Measurements from ENCODE around the gene CAPZA1. TPM values are rescaled to one million over a fixed set of nuclear protein-coding genes. Genes with fewer than 3 reads are reported as not detected.

CAPZA1 gene
- polyA plus RNA-seq, 1 experiment, result 65.1 TPM

DNA sequence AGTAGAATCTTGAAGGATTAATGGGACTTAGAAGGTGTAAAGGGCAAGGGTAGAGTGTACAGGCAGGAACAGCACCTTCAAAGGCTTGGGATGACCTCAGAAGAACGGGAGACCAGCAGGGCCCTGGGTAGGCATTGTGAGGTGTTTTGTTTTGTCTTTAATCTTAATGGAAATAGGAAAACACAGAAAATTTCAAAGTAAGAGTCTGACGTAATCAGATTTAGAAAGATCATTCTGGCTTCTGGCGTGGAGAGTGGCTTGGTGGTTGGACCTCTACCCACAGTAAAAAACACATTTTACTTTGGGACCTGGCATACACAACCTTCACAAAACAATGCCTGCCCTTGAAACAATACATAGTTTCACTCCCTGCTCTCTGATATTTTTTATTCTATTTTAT, 59.0 kb downstream of the CAPZA1 start:
- TF ChIP-seq, protein P1, sequence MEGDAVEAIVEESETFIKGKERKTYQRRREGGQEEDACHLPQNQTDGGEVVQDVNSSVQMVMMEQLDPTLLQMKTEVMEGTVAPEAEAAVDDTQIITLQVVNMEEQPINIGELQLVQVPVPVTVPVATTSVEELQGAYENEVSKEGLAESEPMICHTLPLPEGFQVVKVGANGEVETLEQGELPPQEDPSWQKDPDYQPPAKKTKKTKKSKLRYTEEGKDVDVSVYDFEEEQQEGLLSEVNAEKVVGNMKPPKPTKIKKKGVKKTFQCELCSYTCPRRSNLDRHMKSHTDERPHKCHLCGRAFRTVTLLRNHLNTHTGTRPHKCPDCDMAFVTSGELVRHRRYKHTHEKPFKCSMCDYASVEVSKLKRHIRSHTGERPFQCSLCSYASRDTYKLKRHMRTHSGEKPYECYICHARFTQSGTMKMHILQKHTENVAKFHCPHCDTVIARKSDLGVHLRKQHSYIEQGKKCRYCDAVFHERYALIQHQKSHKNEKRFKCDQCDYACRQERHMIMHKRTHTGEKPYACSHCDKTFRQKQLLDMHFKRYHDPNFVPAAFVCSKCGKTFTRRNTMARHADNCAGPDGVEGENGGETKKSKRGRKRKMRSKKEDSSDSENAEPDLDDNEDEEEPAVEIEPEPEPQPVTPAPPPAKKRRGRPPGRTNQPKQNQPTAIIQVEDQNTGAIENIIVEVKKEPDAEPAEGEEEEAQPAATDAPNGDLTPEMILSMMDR (IDR thresholded peaks at IDR 0.05; ENCODE audit: insufficient read depth, low read depth, low read length), result no peak
- ChIA-PET CTCF (no interaction called here), POLR2A (no interaction called here)
- no peaks in the 10 kb centered on the region for H3K27me3 ChIP-seq (ENCODE audit: control insufficient read depth, insufficient read depth, low read length)
- DNase-seq (ENCODE audit: low read depth), result no peak
- H3K36me3 ChIP-seq (ENCODE audit: control insufficient read depth, insufficient read depth, low read length), result no peaks in the 10 kb centered on the region
- no peak overlapping the region for H3K4me3 ChIP-seq (ENCODE audit: low read depth, low read length)

DNA sequence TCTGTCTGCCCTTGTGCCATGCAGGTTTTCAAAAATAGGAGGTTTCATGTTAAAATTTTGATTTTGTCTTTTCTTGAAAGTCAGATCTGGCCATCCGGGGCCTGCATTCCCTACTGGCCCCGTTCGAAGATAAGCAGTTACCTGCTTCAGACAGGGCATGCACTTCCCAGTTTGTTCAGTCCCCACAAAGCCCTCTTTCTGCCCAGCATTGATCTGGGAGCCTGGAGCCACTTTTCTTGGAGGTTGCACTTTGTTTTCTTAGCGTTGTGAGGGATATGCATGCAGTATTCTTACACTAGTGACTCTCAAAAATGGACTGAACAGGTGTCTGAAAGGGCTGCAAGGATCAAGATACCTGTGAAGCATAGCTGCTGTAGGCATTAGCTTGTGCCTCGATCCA, 66.3 kb downstream of the CAPZA1 start:
- Histone ChIP-seq H3K27me3 (ENCODE audit: control insufficient read depth, insufficient read depth, low read length) (no peaks in the 10 kb centered on the region), H3K4me3 (ENCODE audit: low read depth, low read length) (no peak overlapping the region), H3K36me3 (ENCODE audit: control insufficient read depth, insufficient read depth, low read length) (peaks cover 7% of the 10 kb centered on the region; the same call in 1 of the 2 replicates)
- TF ChIP-seq, protein P1 (IDR thresholded peaks at IDR 0.05; ENCODE audit: insufficient read depth, low read depth, low read length), result no peak
- ChIA-PET CTCF (interaction anchor here (1.2 to 1.4 kb wide), 2 partner anchors 10 to 12 kb away, joined by 4 to 5 read pairs; partner anchors contain the start of gene MOV10), POLR2A (interaction anchor here (0.5 to 0.6 kb wide), 2 partner anchors 35 to 69 kb away, joined by 3 to 4 read pairs; no protein-coding TSS in a partner anchor)
- no peak for DNase-seq (ENCODE audit: low read depth)

DNA sequence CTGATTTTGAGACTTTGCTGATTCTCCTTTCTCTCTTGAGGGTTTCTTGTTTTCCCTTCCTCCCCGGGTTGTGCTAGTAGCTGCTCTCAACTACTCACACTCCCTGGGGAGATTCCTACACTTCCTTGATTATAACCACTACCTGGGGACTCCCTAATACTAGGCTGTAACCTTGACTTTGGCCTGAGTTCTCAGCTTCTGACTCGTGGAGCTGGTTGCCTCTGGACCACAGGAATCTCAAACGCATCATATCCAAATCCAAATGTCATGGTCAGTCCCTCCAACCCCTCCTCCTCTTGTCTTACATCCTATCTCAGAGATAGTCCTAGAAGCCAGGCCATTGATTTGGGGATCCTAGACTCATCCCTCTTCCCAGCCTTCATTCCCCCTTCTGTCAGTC, 66.8 kb downstream of the CAPZA1 start:
- TF ChIP-seq, protein P1 (IDR thresholded peaks at IDR 0.05; ENCODE audit: insufficient read depth, low read depth, low read length), result no peak
- DNase-seq (ENCODE audit: low read depth), result no peak
- H3K27me3 ChIP-seq (ENCODE audit: control insufficient read depth, insufficient read depth, low read length), result no peaks in the 10 kb centered on the region
- peaks cover 7% of the 10 kb centered on the region for H3K36me3 ChIP-seq (ENCODE audit: control insufficient read depth, insufficient read depth, low read length)
- ChIA-PET POLR2A (interaction anchor here (0.5 kb wide), 1 partner anchor 70 kb away, joined by 3 read pairs; no protein-coding TSS in a partner anchor), CTCF (interaction anchor here (1.2 to 1.4 kb wide), 2 partner anchors 11 to 12 kb away, joined by 4 to 5 read pairs; partner anchors contain the start of gene MOV10)
- H3K4me3 ChIP-seq (ENCODE audit: low read depth, low read length), result no peak overlapping the region

DNA sequence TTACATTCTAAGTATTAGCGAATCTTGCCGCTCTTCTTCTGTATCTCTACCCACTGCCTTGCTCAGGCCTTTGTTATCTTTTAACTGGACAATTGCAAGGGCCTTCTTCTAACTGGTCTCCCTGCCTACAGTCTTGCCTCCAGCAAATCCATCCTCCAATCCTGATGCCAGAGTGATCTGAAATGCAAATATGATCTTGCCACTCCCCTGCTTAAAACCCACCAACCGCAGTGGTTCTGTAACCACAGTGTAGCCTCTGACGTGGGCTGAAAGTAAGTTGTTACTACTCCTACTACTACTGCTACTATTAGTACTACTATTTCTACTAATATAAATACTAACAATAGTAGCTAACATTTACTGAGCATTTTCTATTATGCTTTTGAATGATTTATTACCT, 67.2 kb downstream of the CAPZA1 start:
- CTCF ChIA-PET, result interaction anchor here (1.2 to 1.4 kb wide), 2 partner anchors 11 to 12 kb away, joined by 4 to 5 read pairs; partner anchors contain the start of gene MOV10
- peaks cover 11% of the 10 kb centered on the region for H3K36me3 ChIP-seq (ENCODE audit: control insufficient read depth, insufficient read depth, low read length)
- TF ChIP-seq, protein P1 (IDR thresholded peaks at IDR 0.05; ENCODE audit: insufficient read depth, low read depth, low read length), result no peak
- POLR2A ChIA-PET, result no interaction called here
- H3K27me3 ChIP-seq (ENCODE audit: control insufficient read depth, insufficient read depth, low read length), result no peaks in the 10 kb centered on the region
- H3K4me3 ChIP-seq (ENCODE audit: low read depth, low read length), result no peak overlapping the region
- no peak for DNase-seq (ENCODE audit: low read depth)

- DNase-seq (ENCODE audit: low read depth), result no peak
- ChIA-PET POLR2A (no interaction called here), CTCF (no interaction called here)
- TF ChIP-seq, protein P1 (IDR thresholded peaks at IDR 0.05; ENCODE audit: insufficient read depth, low read depth, low read length), result no peak
- Histone ChIP-seq H3K36me3 (ENCODE audit: control insufficient read depth, insufficient read depth, low read length) (peaks cover 15% of the 10 kb centered on the region), H3K27me3 (ENCODE audit: control insufficient read depth, insufficient read depth, low read length) (no peaks in the 10 kb centered on the region), H3K4me3 (ENCODE audit: low read depth, low read length) (no peak overlapping the region)
Measured at GRCh38 chr1:112687361-112687760, 67.7 kb downstream of the CAPZA1 start.

All from BJ (cell line).